ENCODE data around the gene WLS. TPM values are rescaled to one million over a fixed set of nuclear protein-coding genes. Genes with fewer than 3 reads are reported as not detected.
A peak's percentile ranks its signal among the peaks of the same experiment; 100 is the strongest.

Gene WLS
- total RNA-seq, 1 donor from 2014 or later, result 20.2 TPM

- peak; percentile 70 to 77 for DNase-seq (ENCODE audit: low read depth in 2 of 2)
These were observed 129.2 kb downstream of the WLS start for GRCh38 chr1:68103011-68103545.

GRCh38 chr1:68101829-68102228 lies 130.5 kb downstream of the WLS start:
- DNase-seq (ENCODE audit: low read depth in 2 of 2), result no peak

- no peak for DNase-seq (ENCODE audit: low read depth in 2 of 2)
These were observed 131.8 kb downstream of the WLS start for GRCh38 chr1:68100571-68100970.

- DNase-seq (ENCODE audit: low read depth in 2 of 2), result no peak
These were observed 138.6 kb downstream of the WLS start for GRCh38 chr1:68093737-68094136.

GRCh38 chr1:68087184-68087583 lies 145.1 kb downstream of the WLS start:
- peak; percentile 8 to 79 for DNase-seq (ENCODE audit: low read depth in 2 of 2)

- no peak for DNase-seq (ENCODE audit: low read depth in 2 of 2)
These were observed 146.6 kb downstream of the WLS start for GRCh38 chr1:68085752-68086151.

GRCh38 chr1:68083686-68084085 lies 148.6 kb downstream of the WLS start:
- no peak for DNase-seq (ENCODE audit: low read depth in 2 of 2)

- DNase-seq (ENCODE audit: low read depth in 2 of 2), result no peak
These were observed 150.5 kb downstream of the WLS start for GRCh38 chr1:68081775-68082283.

- DNase-seq (ENCODE audit: low read depth in 2 of 2), result no peak
These were observed 153.7 kb downstream of the WLS start for GRCh38 chr1:68078647-68079046.

Other genes starting within 250 kb of the WLS start
- 2.0 and 3.4 TPM in 2 replicates for gene DIRAS3, start 181.9 kb downstream of the WLS start, total RNA-seq
- gene RPE65, start 217.4 kb upstream of the WLS start, total RNA-seq, result not detected in 2 replicates

Measured in lung microvascular endothelial cell (primary cell).